Measurements from ENCODE around the gene PLCB4. TPM values are rescaled to one million over a fixed set of nuclear protein-coding genes. Genes with fewer than 3 reads are reported as not detected.

Gene PLCB4
- total RNA-seq, 1 donor from 2014 or later: 0.23 TPM

GRCh38 chr20:9212735-9213134, 143.8 kb downstream of the PLCB4 start:
- ATAC-seq (no peak), DNase-seq (ENCODE audit: low spot score) (no peak)

DNA sequence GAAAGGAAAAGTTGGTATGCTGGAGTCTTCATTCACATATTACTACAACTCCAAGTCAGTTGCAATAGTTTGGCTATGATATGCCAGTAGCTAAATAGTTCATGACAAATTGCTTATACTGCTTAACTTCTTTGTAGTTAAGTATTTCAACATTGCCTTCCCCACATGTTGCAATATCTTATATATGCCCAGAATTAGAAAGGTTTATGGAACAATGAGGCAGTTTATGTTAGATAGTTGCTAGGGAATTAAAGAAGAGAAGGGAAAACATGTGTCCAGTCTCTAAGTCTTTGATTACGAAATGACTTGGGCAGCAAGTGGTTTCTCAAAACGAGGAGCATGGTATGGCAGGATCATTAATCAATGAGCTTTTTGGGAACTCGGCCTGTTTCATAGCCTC, 145.8 kb downstream of the PLCB4 start:
- DNase-seq (ENCODE audit: low spot score): no peak
- no peak for ATAC-seq

- DNase-seq (ENCODE audit: low spot score): no peak
- no peak for ATAC-seq
These were observed 146.7 kb downstream of the PLCB4 start for GRCh38 chr20:9215539-9215938.

DNA sequence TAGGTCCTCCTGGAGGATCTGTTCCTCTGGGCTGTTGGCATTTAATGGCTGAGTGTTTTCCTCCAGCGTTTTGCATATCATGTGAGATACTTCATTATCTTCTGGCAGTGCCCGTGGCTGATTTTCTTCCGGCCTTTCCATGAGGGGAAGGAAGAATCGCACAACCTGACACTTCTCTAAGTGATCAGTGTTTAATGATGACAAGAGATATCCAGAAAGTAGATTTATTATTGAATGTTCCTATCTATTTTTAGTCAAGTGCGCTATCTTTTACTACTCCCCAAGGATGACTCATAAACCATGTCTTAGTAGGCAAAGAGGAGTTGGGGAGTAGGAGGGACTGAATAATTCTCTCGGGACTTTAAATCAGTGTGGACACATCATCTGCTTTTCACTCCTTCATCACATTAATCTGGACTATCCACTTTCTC, 149.7 kb downstream of the PLCB4 start:
- DNase-seq (ENCODE audit: low spot score) (no peak), ATAC-seq (no peak)

GRCh38 chr20:9220874-9221547, 152.1 kb downstream of the PLCB4 start:
- ATAC-seq (no peak), DNase-seq (ENCODE audit: low spot score) (no peak)

DNA sequence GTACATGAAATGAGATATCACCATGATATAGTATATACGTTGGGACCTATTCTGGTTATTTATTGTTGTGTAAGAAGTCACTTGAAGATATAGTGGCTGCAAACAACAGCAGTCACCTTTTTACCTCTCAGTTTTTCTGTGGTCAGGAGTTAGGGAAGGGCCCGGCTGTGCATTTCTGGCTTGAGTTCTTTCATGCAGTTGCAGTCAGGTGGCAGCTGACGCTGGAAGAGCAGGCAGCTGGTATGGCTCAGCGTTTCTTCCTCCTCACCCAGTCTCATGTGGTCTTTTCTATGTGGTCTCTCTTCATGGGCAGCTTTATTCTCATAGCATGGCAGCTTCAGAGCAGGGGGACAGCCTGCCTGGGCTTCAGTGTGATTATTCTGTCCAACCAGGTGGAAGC, 154.4 kb downstream of the PLCB4 start:
- DNase-seq (ENCODE audit: low spot score) (no peak), ATAC-seq (no peak)

GRCh38 chr20:9225879-9226278, 157.0 kb downstream of the PLCB4 start:
- DNase-seq (ENCODE audit: low spot score) (no peak), ATAC-seq (no peak)

DNA sequence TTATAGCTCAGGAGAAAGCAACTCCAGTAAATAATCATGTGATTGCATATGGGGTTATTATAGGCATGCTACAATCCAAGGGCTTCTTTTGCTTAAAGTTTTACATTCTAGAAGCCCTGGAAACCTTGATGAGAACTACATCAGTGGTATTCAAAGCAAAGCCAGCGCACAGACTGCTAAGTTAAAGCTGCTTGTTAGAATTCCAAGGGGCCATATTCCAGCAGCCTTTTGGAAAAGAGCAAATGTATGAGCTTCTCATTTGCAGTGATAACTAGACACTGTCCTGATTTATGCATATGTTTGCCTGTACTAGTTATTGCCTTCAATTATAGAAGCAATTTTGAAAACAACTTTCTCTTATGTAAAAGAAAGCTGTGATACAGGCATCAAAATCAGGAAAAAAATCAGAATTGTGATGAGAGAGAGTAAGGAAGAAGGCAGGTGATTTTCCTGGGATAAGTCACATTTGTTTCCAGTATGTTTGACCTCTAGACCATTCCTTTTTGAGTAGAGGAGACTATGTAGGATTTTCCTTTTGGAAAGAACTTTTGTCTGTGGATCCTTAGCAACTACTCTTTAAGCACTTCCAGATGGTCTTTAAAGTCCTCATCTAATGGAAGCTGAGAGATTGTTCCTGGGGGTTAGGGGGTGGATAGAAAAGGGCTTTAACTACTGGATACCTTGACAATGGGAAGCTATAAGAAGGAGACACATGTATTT, 159.2 kb downstream of the PLCB4 start:
- ATAC-seq (no peak), DNase-seq (ENCODE audit: low spot score) (no peak)

GRCh38 chr20:9228774-9229450, 160.0 kb downstream of the PLCB4 start:
- ATAC-seq (no peak), DNase-seq (ENCODE audit: low spot score) (no peak)

GRCh38 chr20:9230406-9230805, 161.5 kb downstream of the PLCB4 start:
- DNase-seq (ENCODE audit: low spot score) (no peak), ATAC-seq (no peak)

GRCh38 chr20:9233804-9234203, 164.9 kb downstream of the PLCB4 start:
- ATAC-seq (no peak), DNase-seq (ENCODE audit: low spot score) (no peak)

GRCh38 chr20:9235518-9235917, 166.6 kb downstream of the PLCB4 start:
- ATAC-seq: no peak

DNA sequence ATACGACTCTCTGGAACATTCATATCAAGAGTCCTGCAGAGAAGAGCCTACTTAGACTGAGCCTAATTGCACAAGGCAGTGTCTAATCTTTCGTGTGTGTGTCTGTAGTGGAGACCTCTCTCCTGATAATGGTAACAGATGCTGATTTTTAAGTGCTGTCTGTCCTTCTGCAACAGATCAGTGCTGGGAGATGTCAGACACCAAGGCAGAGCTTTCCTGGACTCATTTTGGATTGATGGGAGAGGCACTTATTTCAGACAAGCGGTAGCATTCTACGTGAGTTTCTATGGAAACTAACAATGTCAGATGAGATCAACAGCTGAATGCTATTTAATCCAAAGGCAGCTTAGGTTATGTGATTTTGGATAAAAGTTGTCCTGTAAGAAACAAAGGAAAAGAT, 167.6 kb downstream of the PLCB4 start:
- ATAC-seq: no peak
- no peak for DNase-seq (ENCODE audit: low spot score)

More at GRCh38 chr20:9235518-9235917, 166.6 kb downstream of the PLCB4 start:
- DNase-seq (ENCODE audit: low spot score): no peak

GRCh38 chr20:9241232-9241692, 172.4 kb downstream of the PLCB4 start:
- no peak for ATAC-seq

DNA sequence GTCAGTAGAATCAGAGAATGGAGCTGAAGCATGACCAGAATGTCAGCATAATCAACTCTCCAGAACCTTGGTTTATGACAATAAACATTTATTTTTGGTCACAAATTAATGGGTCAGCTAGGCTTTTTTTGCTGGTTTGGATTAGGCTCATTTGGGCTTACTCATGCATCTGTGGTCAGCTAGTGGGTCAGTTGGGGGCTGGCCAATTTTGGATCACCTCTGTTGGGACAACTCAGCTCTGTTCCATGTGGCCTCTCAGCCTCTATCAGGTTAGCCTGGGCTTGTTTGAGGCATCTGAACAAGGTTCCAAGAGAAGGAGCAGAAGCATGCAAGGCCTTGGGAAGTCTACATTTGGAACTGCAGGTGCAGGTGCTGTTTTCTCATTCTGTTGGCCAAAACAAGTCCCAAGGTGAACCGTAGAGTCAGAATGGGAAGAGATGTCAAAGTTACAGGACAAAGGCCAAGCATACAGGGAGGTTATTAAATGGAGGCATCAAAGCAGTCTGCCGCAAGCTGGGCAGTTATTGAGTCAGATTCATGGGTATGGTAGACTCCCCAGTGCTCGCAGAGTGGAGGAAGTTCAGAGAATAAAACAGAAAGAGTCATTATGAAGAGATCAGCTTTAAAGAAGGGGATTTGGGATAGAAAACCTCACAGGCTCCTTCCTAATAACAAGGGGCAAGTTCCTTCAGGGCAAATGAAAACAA, 173.0 kb downstream of the PLCB4 start:
- ATAC-seq (no peak), DNase-seq (ENCODE audit: low spot score) (no peak)

More at GRCh38 chr20:9241232-9241692, 172.4 kb downstream of the PLCB4 start:
- no peak for DNase-seq (ENCODE audit: low spot score)

- DNase-seq (ENCODE audit: low spot score) (no peak), ATAC-seq (no peak)
These were observed 175.1 kb downstream of the PLCB4 start for GRCh38 chr20:9243986-9244385.

DNA sequence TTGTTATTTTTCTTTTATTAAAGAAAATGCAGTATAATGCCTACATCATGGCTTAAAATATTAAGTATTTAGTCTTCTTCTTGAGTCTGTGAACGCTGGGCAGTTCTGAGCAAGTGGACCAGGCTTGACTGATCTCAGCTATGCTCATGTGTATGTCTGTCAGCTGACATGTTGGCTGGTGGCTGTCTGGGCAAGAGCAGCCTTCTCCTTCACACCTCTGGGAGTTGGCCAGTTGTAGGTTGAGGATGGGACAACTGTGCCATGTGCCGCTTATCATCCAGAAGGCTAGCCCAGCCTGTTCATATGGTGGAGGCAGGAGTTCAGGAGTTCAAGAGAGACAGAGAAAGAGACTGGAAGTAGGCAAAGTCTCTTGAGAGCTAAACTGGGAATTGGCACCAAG, 175.9 kb downstream of the PLCB4 start:
- no peak for ATAC-seq

GRCh38 chr20:9246731-9247130, 177.8 kb downstream of the PLCB4 start:
- DNase-seq (ENCODE audit: low spot score) (no peak), ATAC-seq (no peak)

More for the DNA sequence above, 175.9 kb downstream of the PLCB4 start:
- no peak for DNase-seq (ENCODE audit: low spot score)

- no peak for DNase-seq (ENCODE audit: low spot score)
- ATAC-seq: no peak
These were observed 181.6 kb downstream of the PLCB4 start for GRCh38 chr20:9250511-9250910.

DNA sequence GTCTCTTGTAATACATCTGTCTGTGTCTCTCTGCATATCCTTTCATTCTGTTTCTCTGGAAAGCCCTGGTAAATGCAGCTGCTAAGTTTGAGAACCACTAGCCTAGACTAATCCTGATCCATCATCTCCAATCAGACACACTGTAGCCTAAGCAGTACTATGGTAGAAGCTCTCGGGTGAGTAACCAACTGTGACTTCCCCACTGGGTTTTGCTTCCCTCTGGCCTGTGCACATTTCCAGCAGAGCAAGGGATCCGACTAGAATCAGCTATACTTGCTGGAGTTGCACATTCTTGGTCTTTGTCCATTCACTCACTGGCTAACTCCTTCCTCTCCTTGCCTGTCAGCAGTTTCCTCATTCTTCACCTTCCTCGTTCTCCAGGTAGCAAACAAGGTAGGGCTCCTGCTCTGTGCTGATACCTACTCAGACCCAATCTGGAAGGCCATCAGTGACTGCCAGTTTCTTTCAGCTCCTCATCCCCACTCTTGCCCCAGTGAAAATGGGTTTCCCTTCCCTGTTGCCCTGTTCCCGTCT, 184.2 kb downstream of the PLCB4 start:
- DNase-seq (ENCODE audit: low spot score): no peak
- ATAC-seq: no peak

DNA sequence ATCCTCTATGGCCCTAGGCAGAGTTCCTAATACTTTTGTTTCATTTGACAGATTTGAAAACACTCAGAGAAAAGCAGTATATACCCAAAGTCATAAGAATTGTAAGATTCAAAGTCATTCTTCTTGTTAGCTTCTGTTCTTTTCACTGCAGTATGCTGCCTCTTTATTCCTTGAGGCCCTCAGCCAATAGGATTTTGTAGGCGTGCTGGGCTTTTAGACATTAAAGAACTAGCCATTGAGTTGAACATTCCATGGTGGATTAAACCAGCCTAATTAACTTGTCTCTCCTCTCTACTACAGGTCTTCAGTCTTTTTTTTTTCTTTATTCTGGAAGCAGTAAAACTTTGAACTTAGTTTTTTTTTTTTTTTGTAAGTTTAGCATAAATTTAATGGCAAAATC, 186.3 kb downstream of the PLCB4 start:
- ATAC-seq: no peak

More for the DNA sequence above, 186.3 kb downstream of the PLCB4 start:
- no peak for DNase-seq (ENCODE audit: low spot score)
